ENCODE data around the gene HABP2.

Gene HABP2

DNA sequence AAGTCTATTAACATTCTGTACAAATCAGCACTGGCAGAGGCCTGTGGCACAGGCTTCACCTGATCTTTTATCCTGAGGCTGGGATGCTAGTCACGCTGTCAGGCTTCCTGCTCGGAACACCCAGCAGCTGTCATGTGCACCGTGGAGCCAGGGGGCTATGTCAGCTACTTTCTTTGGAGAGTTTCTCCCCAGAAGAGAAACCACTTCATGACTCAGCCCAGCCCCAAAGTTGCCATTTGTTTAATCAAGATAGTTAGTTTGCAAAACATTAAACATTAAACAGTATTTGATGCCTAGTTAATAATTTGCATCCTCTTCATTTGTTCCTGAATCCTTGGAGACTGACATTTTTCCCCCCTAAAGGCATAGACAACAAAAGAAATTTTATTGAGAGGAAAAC is at the start of gene HABP2:
Gene HABP2, plus strand, starts transcription at position 353 of the 400 bp plus-strand sequence. CDS start 69 bp downstream, outside the sequence.
- no peak within 1 kb of the TSS for H3K4me3 Mint-ChIP-seq
- H3K9me3 Mint-ChIP-seq = no peaks in the 10 kb centered on the region
- H3K4me1 Mint-ChIP-seq (ENCODE audit: low read depth) = no peaks in the 10 kb centered on the region
- H3K27me3 Mint-ChIP-seq = peaks cover 36% of the 10 kb centered on the region
- DNase-seq = no peak
- H3K27ac Mint-ChIP-seq = no peak within 1 kb of the TSS
- no peaks in the 10 kb centered on the region for H3K36me3 Mint-ChIP-seq (ENCODE audit: low read depth)

DNA sequence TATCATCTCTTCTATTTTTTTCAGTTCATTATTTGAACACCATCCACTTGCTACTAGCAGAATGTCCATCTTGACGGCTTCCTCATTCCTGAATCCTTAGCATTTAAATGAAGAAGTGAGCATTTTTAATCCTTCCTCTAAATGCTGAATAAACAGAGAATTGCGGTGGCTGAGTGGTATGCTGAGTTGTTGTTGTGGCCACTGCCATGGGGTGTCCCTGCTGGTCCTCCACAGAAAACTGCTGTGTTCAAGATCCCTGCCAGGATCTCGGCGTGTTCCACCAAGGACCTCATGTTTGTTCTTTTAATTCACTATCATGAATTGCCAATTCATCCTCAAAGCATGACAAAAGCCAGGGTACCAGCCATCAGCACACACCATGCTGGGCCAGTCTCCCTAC is 48.9 kb upstream of the HABP2 start:
- Mint-ChIP-seq H3K27ac (no peak overlapping the region), H3K4me1 (ENCODE audit: low read depth) (no peaks in the 10 kb centered on the region), H3K9me3 (no peaks in the 10 kb centered on the region), H3K4me3 (no peak overlapping the region), H3K27me3 (peaks cover 25% of the 10 kb centered on the region), H3K36me3 (ENCODE audit: low read depth) (no peaks in the 10 kb centered on the region)
- no peak for DNase-seq

DNA sequence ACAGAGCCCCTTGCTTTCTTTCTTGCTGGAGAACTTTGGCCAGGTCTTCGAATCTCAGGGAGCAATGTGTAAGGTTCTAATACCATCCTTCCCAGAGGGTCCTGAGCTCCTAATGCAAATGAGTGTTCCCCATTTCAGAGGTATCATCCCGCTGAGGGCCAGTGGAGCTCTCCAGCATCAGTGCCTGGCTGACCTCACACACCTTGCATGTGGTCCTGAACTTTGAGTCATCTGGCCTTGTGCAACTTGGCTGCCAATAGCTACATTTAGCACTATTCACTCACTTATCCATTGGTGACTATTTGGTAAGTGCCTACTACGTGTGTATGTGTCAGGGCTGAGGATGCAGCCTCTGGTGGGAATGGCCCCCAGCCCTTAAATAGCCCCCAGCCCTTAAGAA is 48.4 kb upstream of the HABP2 start:
- no peaks in the 10 kb centered on the region for H3K9me3 Mint-ChIP-seq
- peaks cover 27% of the 10 kb centered on the region for H3K27me3 Mint-ChIP-seq
- no peaks in the 10 kb centered on the region for H3K4me1 Mint-ChIP-seq (ENCODE audit: low read depth)
- H3K4me3 Mint-ChIP-seq = no peak overlapping the region
- no peak for DNase-seq
- no peak overlapping the region for H3K27ac Mint-ChIP-seq
- H3K36me3 Mint-ChIP-seq (ENCODE audit: low read depth) = no peaks in the 10 kb centered on the region

DNA sequence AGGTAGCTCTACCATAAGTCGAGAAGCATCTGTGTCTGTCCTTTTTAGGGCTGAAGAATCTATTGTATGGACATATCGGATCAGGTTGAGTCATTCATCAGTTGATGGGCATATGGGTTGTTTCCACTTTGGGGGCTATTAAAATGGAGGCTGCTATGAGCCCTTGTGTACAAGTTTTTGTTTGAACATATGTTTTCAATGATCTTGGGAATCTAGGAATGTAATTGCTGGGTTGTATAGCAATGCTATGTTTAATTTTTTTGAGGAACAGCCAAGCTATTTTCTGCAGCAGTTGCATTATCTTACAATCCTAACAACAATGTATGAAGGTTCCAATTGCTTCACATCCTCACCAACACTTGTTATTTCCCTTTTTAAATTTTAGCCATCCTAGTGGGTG is 46.4 kb upstream of the HABP2 start:
- Mint-ChIP-seq H3K9me3 (peaks cover 4% of the 10 kb centered on the region), H3K4me3 (no peak overlapping the region), H3K27ac (no peak overlapping the region), H3K36me3 (ENCODE audit: low read depth) (no peaks in the 10 kb centered on the region), H3K27me3 (peaks cover 24% of the 10 kb centered on the region), H3K4me1 (ENCODE audit: low read depth) (no peaks in the 10 kb centered on the region)
- no peak for DNase-seq

DNA sequence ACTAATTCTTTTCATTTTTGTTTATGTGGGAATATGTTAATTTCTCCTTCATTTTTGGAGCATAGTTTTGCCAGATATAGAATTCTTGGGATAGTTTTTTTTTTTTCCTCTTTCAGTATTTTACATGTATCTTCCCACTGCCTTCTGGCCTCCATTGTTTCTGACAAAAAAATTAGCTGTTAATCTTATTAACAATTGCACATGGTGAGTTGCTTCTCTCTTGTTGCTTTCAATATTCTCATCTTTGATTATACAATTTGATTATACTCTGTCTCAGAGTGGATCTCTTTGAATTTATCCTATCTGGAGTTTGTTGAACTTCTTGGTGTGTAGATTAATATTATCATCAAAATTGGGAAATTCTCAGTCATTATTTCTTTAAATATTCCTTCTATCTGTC is 41.4 kb upstream of the HABP2 start:
- Mint-ChIP-seq H3K36me3 (ENCODE audit: low read depth) (no peaks in the 10 kb centered on the region), H3K27me3 (peaks cover 29% of the 10 kb centered on the region), H3K4me3 (no peak overlapping the region), H3K4me1 (ENCODE audit: low read depth) (no peaks in the 10 kb centered on the region), H3K9me3 (peaks cover 11% of the 10 kb centered on the region), H3K27ac (no peak overlapping the region)
- no peak for DNase-seq

DNA sequence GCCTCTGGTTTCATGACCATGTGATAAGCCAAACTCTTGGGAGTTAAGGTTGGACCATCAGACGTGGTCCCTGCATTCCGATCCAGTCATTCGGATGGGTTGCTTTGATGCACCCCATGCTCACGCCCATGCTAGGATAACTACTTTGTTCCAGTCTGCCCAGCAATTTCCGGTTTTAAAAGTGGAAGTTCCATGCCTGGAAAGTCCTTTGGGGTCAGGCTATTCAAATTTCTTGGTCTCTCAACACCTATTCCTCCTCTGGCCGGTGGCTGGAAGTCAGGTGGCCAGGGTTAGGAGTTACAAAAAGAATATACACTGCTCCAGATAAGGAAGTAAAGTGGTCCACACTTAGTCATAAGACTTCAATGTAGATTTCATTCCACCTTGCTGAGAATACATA is 37.7 kb upstream of the HABP2 start:
- Mint-ChIP-seq H3K4me1 (ENCODE audit: low read depth) (no peaks in the 10 kb centered on the region), H3K27ac (no peak overlapping the region), H3K36me3 (ENCODE audit: low read depth) (no peaks in the 10 kb centered on the region), H3K4me3 (no peak overlapping the region), H3K27me3 (peaks cover 14% of the 10 kb centered on the region), H3K9me3 (peaks cover 11% of the 10 kb centered on the region)
- DNase-seq = no peak

DNA sequence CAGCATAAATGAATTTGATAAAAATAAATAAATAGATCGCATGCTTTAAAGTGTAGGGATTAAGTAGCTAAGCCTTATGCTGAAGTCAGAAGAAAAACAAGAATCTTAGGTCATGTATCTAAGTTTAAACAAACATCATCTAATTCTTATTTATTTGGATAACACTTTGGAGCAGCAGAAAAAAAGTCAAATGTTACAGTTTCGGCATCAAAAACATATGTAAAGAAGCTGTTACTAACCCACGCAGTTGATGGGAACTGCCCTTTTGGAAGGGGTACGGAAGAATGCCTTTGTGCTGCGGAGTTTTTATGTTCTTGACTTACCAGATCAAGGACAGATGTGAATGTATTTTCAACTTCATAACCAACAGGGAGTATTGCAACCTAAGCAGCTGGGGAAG is 37.3 kb upstream of the HABP2 start:
- Mint-ChIP-seq H3K9me3 (peaks cover 11% of the 10 kb centered on the region), H3K36me3 (ENCODE audit: low read depth) (no peaks in the 10 kb centered on the region), H3K4me1 (ENCODE audit: low read depth) (no peaks in the 10 kb centered on the region), H3K27ac (no peak overlapping the region), H3K27me3 (peaks cover 14% of the 10 kb centered on the region), H3K4me3 (no peak overlapping the region)
- DNase-seq = no peak

DNA sequence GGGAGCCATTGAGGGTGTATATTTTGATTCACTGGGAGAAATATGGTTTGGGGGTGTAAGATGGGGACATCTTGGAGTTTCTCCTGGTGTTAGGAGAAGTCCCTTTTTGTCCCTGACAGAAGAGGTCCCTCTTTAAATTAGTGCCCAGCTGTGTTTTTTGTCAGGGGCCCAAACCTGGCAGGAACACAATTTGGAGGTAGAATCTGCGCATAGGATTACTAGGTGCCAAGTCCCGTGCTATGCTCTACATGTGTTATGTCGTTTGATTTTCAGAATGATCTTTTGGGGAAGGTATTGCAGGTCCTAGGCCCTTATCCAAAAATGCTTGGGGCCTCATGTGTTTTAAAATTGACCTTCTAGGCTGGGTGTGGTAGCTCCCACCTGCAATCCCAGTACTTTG is 36.8 kb upstream of the HABP2 start:
- Mint-ChIP-seq H3K36me3 (ENCODE audit: low read depth) (no peaks in the 10 kb centered on the region), H3K4me1 (ENCODE audit: low read depth) (no peaks in the 10 kb centered on the region), H3K27me3 (peaks cover 17% of the 10 kb centered on the region), H3K27ac (no peak overlapping the region), H3K4me3 (no peak overlapping the region), H3K9me3 (peaks cover 11% of the 10 kb centered on the region)
- DNase-seq = no peak

DNA sequence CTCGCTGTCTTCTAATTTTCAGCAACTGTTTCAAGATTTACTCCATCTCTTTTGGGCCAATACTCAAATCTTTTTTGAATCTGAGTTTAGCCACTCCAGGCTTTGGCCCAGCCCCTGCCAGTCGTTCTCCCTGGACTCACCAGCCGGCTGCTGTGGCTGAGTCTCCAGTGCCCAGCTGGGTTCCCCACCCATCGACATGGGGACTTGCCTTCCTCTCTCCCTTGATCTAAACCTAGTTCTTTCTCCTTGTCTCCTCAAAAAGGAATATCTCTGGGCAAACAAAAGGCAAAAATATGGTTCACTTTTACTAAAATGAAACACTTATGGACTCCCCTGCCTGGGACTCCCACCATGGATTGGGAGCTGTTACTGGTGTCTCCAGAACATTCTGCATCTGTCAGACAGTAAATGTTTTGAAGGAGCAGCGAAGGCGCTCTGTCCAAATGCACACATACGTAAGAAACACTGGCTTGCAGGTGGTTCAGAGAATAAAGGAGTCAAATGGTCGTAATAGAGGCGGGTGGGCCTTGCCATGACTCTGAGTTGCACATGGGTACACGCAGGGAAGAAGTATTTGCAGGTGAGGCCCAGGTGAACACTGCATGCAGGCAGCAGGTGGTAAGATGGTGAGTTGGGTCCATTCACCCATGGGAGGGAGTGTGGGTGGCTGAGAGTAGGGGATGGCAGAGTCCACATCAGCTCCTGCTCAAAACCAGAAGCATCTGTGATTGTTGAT is 35.5 kb upstream of the HABP2 start:
- Mint-ChIP-seq H3K9me3 (peaks cover 2% of the 10 kb centered on the region), H3K4me1 (ENCODE audit: low read depth) (no peaks in the 10 kb centered on the region), H3K36me3 (ENCODE audit: low read depth) (no peaks in the 10 kb centered on the region), H3K4me3 (no peak overlapping the region), H3K27me3 (peaks cover 19% of the 10 kb centered on the region), H3K27ac (no peak overlapping the region)
- DNase-seq = no peak

DNA sequence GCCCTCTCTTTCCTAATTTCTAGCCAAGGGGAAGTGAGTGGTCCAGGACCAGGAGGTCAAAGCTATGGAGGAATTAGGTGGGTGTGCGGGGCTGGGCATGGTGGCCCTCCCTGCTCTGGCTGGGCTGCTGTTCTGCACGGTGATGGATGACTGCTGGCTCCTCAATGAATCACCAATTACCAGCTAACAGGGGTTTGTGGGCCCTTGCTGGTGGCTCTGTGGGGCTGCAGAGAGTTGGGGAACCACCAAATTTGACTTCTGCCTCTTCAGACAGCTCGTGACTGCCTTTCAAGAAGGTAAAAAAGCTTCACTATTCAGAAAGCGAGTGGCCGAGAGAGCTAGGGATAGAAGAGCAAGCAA is 35.0 kb upstream of the HABP2 start:
- H3K27me3 Mint-ChIP-seq = peaks cover 19% of the 10 kb centered on the region
- no peaks in the 10 kb centered on the region for H3K36me3 Mint-ChIP-seq (ENCODE audit: low read depth)
- no peak for DNase-seq
- no peak overlapping the region for H3K27ac Mint-ChIP-seq
- no peaks in the 10 kb centered on the region for H3K9me3 Mint-ChIP-seq
- H3K4me1 Mint-ChIP-seq (ENCODE audit: low read depth) = no peaks in the 10 kb centered on the region
- H3K4me3 Mint-ChIP-seq = no peak overlapping the region

DNA sequence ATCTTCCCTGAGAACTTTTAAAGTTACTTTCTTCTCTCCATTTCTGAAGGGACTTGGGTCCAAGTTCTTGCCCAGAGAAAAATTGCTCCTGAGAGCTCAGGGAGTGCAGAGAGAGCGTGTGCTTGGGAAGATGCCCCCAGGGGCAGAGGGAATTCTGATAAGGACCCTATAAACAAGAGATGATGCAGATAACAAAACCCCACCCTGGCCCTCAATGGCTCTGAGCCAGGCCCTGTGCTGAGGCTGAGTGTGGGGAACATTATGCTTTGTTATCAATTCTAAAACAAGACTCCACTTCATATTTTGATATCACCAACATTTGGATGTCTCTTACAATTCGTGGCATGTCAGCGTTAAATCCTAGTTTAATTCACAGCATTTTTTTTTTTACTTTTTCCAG is 34.4 kb upstream of the HABP2 start:
- Mint-ChIP-seq H3K4me1 (ENCODE audit: low read depth) (no peaks in the 10 kb centered on the region), H3K27me3 (peaks cover 19% of the 10 kb centered on the region), H3K27ac (no peak overlapping the region), H3K4me3 (no peak overlapping the region), H3K9me3 (no peaks in the 10 kb centered on the region), H3K36me3 (ENCODE audit: low read depth) (no peaks in the 10 kb centered on the region)
- no peak for DNase-seq

DNA sequence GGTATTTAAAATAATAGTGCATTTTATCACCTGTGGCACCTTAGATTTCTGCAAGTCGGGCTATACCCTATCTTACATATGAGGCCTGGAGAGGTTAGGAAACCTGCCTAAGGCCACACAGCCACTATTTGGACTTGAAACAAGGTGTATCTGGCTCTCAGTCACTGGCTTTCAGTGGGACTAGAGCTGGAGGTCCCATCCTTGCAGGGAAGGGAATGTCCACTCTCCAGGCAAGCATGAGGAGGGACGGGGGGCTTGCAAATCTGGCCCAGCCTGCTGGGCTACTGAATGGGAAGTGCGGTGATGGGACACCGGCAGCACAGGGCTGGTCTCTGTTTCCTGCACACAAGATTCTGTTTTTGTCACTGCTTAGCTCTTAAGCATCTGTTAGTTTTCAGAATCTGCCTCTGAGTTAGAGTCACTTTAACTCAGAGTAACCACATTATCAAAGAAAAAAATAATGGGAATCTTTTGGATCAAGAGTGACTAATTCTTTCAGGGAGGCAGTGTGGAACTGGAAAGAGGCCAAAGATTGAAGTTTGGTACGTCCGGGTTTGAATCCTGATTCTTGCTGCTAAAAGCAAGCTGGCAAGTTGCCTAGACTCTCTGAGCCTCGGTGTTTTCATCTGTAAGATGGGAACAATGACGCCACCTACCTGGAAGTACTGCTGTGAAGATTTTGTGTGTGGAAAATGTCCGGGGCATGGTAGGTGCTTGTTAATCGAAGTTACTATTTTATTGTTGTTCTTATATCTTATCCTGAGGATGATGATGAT is 33.8 kb upstream of the HABP2 start:
- Mint-ChIP-seq H3K27ac (no peak overlapping the region), H3K36me3 (ENCODE audit: low read depth) (no peaks in the 10 kb centered on the region), H3K4me1 (ENCODE audit: low read depth) (no peaks in the 10 kb centered on the region), H3K9me3 (no peaks in the 10 kb centered on the region), H3K27me3 (peaks cover 16% of the 10 kb centered on the region), H3K4me3 (no peak overlapping the region)
- no peak for DNase-seq

DNA sequence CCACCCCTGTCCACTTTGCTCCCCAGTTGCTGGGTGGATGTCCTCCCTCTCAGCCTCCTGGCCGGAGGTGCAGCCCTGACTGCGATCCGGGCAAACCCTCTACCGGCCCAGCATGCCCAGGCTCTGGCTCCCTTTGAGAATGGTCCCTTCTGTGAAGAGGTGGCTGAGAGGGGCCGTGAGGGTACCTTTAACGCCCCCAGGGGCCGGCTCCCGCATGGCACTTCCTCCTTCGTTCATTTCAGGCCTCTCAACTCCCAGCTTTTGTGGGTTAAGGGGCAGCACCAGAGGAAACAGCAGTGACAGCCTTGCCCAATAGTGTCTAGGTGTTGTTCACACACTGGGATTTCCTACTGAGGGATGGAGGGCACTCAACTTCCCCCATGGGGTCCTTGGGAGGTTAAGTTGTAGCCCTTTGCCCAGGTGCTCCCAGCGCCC is 33.2 kb upstream of the HABP2 start:
- Mint-ChIP-seq H3K4me1 (ENCODE audit: low read depth) (no peaks in the 10 kb centered on the region), H3K4me3 (no peak overlapping the region), H3K36me3 (ENCODE audit: low read depth) (no peaks in the 10 kb centered on the region), H3K27me3 (peaks cover 15% of the 10 kb centered on the region), H3K27ac (no peak overlapping the region), H3K9me3 (no peaks in the 10 kb centered on the region)
- no peak for DNase-seq

DNA sequence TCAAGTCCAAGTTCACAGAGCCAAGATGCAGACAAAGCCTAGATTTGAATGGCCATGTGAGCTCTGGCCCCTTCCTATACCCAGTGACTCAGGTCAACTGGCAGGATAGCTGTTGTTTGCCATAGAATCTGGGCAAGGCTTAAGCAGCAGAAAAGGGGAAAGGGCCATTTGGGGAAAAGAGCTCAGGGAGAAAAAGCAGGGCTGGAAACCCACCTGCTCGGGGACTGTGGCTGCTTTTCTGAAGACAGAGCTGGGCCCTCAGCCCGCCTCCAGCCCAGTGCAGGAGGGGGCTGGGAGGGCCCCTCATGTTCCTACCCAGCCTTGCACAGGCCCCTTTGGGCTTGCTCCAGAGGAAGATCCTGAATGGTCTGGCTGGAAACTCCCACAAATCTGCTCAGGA is 32.6 kb upstream of the HABP2 start:
- Mint-ChIP-seq H3K9me3 (no peaks in the 10 kb centered on the region), H3K4me3 (no peak overlapping the region), H3K36me3 (ENCODE audit: low read depth) (no peaks in the 10 kb centered on the region), H3K4me1 (ENCODE audit: low read depth) (no peaks in the 10 kb centered on the region), H3K27ac (no peak overlapping the region), H3K27me3 (peaks cover 10% of the 10 kb centered on the region)
- no peak for DNase-seq

DNA sequence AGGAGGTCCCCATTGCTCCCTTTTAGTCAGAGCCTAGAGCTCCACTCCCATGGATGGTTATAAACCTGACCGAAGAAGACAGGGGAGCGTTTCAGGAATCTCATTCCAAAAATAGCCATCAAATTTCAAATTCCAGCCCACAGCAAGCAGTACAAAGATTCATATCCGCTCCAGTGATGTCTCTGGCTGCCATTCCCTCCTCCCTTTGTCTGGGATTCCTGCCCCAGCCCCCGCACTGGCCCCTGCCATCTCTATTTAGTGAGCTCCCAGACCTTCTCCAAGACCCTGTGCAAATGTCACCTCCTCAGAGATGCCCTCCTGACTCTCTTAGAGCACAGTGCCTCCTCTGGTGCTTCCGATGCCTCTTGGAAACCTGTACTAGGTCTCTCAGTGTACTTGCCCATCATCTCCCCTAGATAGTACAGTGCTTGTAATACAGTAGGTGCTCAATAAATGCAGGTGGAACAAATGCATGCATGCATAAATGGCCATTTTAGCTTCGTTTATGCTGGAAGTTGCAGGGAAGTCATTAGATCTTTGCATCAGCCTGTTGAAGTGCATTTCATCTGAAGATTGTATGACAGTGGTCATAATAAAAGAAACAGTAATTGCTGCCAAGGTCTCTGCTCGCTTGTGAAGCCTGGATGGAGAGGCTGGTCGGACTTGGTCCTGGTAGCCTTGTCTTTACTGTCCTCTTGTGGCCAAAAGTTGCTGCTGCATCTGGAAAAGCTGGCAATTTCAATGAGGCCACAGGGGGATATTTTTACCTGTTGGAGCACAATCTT is 32.0 kb upstream of the HABP2 start:
- no peak for DNase-seq
- Mint-ChIP-seq H3K36me3 (ENCODE audit: low read depth) (no peaks in the 10 kb centered on the region), H3K4me3 (no peak overlapping the region), H3K27me3 (peaks cover 10% of the 10 kb centered on the region), H3K9me3 (no peaks in the 10 kb centered on the region), H3K27ac (no peak overlapping the region), H3K4me1 (ENCODE audit: low read depth) (no peaks in the 10 kb centered on the region)
